Measurements from ENCODE around the gene CNTN4.

DNA sequence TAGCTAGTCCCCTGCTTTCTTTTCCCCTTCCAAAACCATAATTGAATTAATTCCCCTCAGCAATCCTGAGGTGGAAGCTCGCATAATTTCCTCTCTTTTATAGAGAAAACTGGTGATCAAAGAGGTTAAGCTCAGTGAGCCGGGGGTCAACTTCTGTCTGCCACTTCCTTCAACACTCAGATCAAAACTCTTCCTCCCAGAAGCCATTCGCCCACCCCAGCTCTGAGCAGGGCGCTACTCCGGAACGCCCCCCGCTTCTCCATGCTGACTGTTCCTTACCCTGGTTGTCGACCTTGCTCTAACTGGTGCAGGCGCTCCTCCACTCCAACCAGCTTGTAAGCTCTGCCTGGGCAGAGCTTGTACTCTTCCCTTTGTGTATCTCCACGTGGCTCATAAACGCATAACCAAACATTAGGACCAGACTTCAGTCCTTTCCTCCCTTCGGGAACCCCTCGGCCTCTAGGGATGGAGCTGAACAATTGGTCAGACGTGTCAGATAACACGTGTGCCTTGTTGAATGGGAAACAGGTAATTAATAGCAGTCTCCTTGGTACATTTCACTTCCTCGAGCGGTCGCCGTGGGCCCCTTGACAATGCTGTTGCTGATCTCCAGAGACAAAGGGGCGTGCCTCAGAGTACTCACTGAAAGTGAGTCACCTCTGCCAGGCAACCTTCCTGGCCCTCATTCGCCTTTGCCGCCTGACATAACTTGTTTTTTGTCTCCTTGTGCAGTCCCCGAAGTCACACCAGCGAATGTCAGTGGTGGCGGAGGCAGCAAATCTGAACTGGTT is 939.7 kb downstream of the CNTN4 start:
- TF ChIP-seq, protein P1, sequence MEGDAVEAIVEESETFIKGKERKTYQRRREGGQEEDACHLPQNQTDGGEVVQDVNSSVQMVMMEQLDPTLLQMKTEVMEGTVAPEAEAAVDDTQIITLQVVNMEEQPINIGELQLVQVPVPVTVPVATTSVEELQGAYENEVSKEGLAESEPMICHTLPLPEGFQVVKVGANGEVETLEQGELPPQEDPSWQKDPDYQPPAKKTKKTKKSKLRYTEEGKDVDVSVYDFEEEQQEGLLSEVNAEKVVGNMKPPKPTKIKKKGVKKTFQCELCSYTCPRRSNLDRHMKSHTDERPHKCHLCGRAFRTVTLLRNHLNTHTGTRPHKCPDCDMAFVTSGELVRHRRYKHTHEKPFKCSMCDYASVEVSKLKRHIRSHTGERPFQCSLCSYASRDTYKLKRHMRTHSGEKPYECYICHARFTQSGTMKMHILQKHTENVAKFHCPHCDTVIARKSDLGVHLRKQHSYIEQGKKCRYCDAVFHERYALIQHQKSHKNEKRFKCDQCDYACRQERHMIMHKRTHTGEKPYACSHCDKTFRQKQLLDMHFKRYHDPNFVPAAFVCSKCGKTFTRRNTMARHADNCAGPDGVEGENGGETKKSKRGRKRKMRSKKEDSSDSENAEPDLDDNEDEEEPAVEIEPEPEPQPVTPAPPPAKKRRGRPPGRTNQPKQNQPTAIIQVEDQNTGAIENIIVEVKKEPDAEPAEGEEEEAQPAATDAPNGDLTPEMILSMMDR (IDR thresholded peaks at IDR 0.05): no peak
- TF ChIP-seq POLR2A (IDR thresholded peaks at IDR 0.05): no peak

Data from body of pancreas (tissue), 4 donors.